NCI-H1048 (cell line): Measurements from ENCODE around the gene CFAP251.

Experiments used
- DNase-seq: peaks from one replicate; lab custom pipeline; 2025; lab: John Stamatoyannopoulos, UW

Gene CFAP251

GRCh38 chr12:122005252-122005776, 86.9 kb downstream of the CFAP251 start:
- no peak for DNase-seq

GRCh38 chr12:122006186-122006926, 88.0 kb downstream of the CFAP251 start:
- DNase-seq = no peak

- DNase-seq = no peak
These were observed 91.3 kb downstream of the CFAP251 start for GRCh38 chr12:122009741-122010140.

- no peak for DNase-seq
These were observed 93.8 kb downstream of the CFAP251 start for GRCh38 chr12:122012184-122012583.

- no peak for DNase-seq
These were observed 94.7 kb downstream of the CFAP251 start for GRCh38 chr12:122013136-122013535.

GRCh38 chr12:122013791-122014590, 95.6 kb downstream of the CFAP251 start:
- DNase-seq = no peak

- no peak for DNase-seq
These were observed 96.4 kb downstream of the CFAP251 start for GRCh38 chr12:122014781-122015180.

GRCh38 chr12:122018457-122018856, 100.1 kb downstream of the CFAP251 start:
- no peak for DNase-seq

- DNase-seq = no peak
These were observed 100.5 kb downstream of the CFAP251 start for GRCh38 chr12:122018937-122019336.

GRCh38 chr12:122020795-122021192, 102.4 kb downstream of the CFAP251 start:
- DNase-seq = no peak

GRCh38 chr12:122021193-122021821, 102.9 kb downstream of the CFAP251 start:
- DNase-seq = no peak

GRCh38 chr12:122021822-122022392, 103.5 kb downstream of the CFAP251 start, which contains the start of gene BCL7A:
Gene BCL7A, plus strand, starts transcription at chr12:122021884. Its CDS starts 208 bp downstream, at chr12:122022092.
- peak; percentile 20 for DNase-seq

GRCh38 chr12:122022393-122023338, 104.3 kb downstream of the CFAP251 start:
- no peak for DNase-seq

GRCh38 chr12:122023339-122024131, 105.1 kb downstream of the CFAP251 start:
- no peak for DNase-seq

- DNase-seq = no peak
These were observed 105.9 kb downstream of the CFAP251 start for GRCh38 chr12:122024132-122024785.

- no peak for DNase-seq
These were observed 108.4 kb downstream of the CFAP251 start for GRCh38 chr12:122026706-122027333.

GRCh38 chr12:122028165-122028904, 109.9 kb downstream of the CFAP251 start:
- no peak for DNase-seq

GRCh38 chr12:122028905-122029560, 110.6 kb downstream of the CFAP251 start:
- DNase-seq = no peak
